GM19240 (cell line): ENCODE measurements around the gene COL9A3.

ENCODE experiments used
- DNase-seq: peaks from one replicate; pipeline ENCODE4 v3.0.0; 2011; ENCODE audit warnings: low spot score; ENCODE audit not compliant: insufficient read length

The COL9A3 gene

DNA sequence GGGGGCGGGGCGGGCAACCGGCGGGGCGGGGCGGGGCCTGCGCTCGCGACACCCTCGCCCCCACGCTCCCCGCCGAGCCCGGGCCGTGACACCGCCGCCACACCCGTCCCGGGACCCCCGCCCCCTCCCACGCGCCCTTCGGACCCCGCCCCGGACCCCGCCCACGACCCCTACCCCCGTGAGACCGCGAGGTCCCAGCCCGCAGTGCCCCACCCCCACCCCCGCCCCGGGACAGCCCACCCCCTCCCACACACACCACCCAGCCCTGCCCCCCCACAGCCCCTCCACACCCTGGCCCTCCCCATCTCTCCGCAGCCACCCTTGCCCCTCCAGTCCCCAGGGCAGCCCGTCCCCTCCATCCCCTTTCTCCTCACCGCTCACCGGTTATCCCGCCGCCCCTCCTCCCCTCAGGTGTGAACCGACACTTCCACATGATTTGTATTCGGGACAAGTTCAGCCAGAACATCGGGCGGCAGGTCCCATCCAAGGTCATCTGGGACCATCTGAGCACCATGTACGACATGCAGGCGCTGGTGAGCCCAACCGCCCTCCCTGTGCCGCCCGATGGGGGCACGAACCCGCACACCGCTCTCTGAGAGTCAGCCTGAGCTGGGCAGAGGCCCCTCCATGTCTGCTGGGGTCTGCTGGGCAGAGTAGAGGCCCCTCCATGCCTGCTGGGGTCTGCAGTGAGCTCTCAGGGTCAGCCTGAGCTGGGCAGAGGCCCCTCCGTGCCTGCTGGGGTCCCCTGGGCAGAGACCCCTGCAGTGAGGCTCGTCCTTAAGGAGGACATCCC lies 20.0 kb upstream of the COL9A3 start:
- no peak for DNase-seq

- DNase-seq: no peak
Measured at GRCh38 chr20:62797671-62798532, 18.9 kb upstream of the COL9A3 start.

DNA sequence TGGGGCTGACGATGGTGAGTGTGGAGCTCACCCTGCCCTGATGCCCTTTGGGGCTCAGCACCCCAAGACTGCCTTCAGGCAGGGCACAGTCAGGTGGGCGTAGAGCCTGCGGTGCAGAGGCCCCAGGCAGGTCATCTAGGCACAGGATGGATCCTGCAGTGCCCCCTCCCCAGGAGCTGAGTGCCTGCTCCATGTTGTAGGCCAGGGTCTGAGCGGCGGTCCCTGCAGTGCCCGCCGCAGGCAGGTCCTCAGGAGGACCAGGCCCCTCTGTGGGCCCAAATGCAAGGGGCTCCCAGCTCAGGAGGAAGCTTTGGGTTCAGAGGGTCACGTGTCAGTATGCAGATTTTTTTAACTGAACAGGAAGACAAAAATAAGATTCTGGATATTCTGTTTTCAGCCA lies 17.8 kb upstream of the COL9A3 start:
- DNase-seq: no peak

GRCh38 chr20:62799459-62799858 lies 17.4 kb upstream of the COL9A3 start:
- DNase-seq: no peak

GRCh38 chr20:62799873-62800272 lies 17.0 kb upstream of the COL9A3 start:
- DNase-seq: no peak

DNA sequence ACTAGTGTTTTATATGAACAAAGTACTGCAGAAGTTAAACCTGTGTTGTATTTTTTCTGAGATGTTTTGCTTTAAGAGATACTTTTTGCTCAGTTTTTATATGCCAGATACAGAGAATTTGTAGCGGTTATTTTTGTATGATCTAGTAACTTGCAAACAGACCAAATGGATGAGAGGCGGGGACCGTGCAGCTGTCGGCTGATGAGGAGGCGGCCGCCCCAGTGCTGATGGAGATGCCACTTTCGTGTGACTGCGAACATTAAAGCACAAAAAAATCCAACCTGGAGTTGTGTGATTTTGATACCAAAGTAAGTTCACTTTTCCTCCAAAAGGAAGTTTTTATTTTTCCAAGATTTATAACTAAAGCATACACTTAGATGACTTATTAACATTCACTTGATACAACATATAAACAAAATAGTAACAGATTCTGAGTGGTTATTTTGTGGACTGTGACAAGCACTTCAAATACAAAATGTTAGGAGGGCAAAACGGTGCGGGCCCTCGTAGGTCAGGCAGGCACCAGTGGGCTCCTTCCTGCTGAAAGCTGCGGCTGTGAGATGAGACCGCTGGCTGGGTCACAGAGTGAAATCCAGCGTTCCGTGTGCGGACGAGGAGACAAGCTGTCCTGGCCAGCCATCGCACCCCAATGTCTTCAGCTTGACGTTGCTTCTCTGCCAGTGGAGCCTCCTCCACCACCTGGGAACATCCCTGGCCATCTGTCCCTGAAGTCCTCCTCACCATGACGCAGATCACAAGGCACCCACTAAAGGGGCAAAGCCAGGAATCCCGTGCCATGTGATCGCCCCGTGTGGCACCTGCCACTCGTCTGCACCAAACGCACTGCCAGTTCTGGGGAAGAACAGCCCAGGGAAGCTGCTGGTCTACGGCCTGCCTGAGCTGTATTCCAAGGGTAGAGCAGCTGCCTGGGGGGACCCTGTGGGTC lies 16.3 kb upstream of the COL9A3 start:
- DNase-seq: no peak

DNA sequence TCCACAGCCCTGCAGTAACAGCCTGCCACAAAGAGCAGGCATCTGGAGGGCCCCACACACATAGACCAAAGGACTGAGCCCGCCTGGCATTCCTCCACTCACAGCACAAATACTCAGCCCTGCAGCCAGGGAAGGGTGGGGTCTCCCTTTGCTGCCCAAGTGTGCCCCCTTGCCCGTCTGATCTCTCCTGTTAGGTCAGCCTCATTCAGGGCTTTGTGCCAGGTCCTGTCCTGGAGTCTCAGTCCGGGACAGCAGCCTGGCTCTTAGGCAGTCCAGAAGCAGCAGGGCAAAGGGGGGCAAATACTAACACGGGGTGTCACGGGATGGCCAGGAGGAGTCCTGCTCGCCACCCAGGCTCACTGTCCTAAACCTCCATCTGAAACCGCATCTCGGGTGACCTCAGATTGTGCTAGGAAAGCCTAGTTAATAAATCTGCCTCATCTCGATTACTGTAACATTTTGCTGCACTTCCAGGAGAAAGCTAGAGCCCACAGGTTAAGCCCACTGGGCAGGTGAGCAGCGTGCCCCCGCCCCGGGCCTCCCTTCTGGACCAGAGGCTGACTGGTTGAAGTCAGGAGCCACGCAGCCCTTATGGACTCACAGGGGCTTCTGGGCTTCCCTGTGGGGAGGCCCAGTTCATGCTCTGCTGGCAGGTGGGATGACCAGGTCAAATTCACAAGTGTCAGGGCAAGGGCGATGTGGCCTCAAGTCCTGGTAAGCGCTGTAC lies 15.4 kb upstream of the COL9A3 start:
- no peak for DNase-seq

- no peak for DNase-seq
Measured at GRCh38 chr20:62802026-62802712, 14.7 kb upstream of the COL9A3 start.

GRCh38 chr20:62804021-62804626 lies 12.7 kb upstream of the COL9A3 start:
- DNase-seq: no peak

GRCh38 chr20:62804627-62805154 lies 12.2 kb upstream of the COL9A3 start, which contains the start of gene OGFR:
OGFR (plus strand) TSS chr20:62804835; CDS start chr20:62804860, 25 bp downstream.
- DNase-seq: no peak

DNA sequence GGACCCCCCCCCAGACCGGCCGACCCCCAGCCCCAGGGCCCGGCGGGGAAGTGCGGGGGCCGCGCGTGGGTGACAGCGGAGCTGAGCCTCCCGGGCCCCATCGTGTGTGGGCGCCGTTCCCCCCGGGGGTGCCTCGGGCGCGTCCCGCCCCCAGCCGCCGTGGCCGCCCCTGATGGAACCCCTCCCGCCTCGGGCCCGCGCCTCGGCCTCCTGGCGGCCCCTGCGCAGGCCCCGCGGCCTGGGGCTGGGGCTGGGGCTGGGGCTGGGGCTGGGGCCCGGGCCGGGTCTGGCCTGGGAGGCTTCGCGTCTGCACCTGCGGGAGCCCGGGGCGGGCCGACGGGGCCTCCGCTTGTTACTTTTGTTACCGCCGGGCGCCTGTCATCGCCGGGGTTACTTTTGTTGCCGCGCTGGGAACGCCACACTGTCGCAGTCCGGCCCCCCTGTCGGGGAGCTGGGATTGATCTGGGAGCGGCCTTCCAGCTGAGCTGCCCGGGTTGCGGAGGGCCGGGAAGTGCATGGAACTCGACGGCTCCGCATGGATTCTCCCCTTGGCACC lies 11.6 kb upstream of the COL9A3 start:
- DNase-seq: no peak

DNA sequence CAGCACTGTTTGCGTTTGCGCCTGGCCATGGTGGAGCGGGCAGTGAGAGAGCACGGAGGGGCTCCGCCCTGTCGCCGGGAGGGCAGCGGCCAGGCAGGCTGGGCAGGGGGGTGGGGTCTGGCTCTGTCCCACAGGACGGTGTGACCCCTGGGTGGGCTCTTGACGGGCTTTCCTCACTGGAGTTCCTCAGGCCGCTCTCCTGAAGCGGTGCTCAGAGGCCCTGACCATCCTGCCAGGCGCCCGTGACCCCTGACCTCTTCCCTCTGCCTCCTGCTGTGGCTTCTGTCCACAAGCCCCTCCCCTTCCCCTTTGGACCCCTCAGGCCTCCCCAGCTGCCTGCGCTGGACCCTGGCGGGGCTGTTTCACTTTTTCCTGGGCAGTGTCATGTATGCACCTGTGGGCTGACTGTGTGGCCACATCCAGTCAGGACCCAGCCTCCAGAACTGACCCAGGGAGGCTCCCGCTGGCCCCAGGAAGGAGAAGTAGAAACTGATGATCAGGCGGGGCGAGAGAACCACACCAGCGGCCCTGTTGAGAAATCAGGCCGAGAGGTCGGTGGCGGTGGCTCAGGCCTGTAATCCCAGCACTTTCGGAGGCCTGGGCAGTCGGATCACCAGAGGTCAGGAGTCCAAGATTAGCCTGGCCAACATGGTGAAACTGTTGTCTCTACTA lies 11.0 kb upstream of the COL9A3 start:
- DNase-seq: no peak

DNA sequence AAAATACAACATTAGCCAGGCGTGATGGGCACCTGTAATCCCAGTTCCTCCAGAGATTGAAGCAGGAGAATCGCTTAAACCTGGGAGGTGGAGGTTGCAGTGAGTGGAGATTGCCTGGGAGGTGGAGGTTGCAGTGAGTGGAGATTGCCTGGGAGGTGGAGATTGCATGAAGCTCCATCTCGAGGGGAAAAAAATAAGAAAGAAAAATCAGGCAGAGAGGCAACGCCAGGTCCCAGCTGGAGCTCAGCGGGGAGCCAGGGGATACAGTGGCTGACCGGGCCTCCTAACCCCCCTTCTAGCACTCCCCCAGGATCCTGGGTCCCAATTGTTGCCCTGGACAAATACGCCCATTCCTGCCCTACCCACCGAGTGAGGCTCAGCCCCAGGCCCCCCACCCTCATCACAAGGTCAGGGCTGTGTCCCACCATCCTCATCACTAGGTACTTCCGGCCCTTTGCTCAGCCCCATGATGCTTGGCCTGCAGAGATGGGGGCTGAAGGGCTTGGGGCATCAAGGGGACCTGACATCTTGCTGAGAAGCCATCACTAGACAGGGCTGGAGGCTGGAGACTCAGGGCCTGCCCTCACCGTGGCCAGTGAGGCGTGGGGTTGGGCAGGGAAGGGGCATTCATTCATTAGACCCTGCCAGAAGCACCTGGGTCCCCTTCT lies 10.3 kb upstream of the COL9A3 start:
- no peak for DNase-seq

- no peak for DNase-seq
Measured at GRCh38 chr20:62807444-62808210, 9.2 kb upstream of the COL9A3 start.

GRCh38 chr20:62808211-62808865 lies 8.5 kb upstream of the COL9A3 start:
- DNase-seq: peak; percentile 87

GRCh38 chr20:62809530-62810428 lies 7.1 kb upstream of the COL9A3 start:
- no peak for DNase-seq
